Spleen (tissue), 7 donors: Measurements from ENCODE around the gene PRXL2C.

Source experiments
- CTCF ChIP-seq, 11 experiments: fragments of 200-600 bp in 7 of 11; fragments of 450-650 bp in 4 of 11; sonication (generic) in 4 of 11; IDR thresholded peaks in 8 of 11; conservative IDR thresholded peaks in 3 of 11; 1 replicate in 7 of 11; 2 replicates in 4 of 11; pipeline versions ENCODE4 v1.4.0 to v1.8.0; 2016 to 2021; ENCODE audit warnings: antibody characterized with exemption in 11 of 11, inconsistent platforms in 4 of 11, mild to moderate bottlenecking in 1 of 11
- POLR2A ChIP-seq, 3 donors: fragments of 450-650 bp; IDR thresholded peaks; one replicate each; pipeline ENCODE4 v1.5.1; 2017; ENCODE audit warnings: antibody characterized with exemption in 3 of 3, mild to moderate bottlenecking in 1 of 3
- donor health status: DM: no; HTN: no; CAD: no; lungs with moderate emphysema.
- donor health status: DM: no; HTN: no; CAD: no.
- donor health status: DM: no; HTN: no; CAD: no.

DNA sequence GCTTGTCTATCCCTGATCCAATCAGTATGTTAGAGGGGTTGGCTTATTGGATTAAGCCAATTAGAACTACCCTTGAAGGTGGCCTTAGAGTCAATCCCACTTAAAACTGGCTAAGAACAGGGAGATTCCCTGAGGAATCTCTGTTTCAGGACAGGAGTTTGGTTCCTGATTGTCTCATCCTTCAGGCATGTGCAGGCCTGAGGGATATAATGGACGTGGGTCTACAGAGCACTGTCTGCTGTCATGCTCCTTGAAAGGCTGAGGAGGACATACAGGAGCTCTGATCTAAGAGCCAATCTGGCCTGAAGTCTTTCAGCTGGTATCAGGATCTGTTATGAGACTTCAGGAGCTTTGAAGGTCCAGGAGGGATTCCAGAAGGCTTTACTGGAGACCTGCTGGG is 36.2 kb upstream of the PRXL2C start:
- TF ChIP-seq CTCF (IDR thresholded peaks at IDR 0.05 in 8 of 11, conservative IDR thresholded peaks at IDR 0.05 in 3 of 11) (no peak), POLR2A (IDR thresholded peaks at IDR 0.05) (no peak)
